ENCODE results near the gene SLC35B2. TPM values are rescaled to one million over a fixed set of nuclear protein-coding genes. Genes with fewer than 3 reads are reported as not detected.

The SLC35B2 gene
- total RNA-seq, 1 donor from 2014 or later, result 38.0 TPM

DNA sequence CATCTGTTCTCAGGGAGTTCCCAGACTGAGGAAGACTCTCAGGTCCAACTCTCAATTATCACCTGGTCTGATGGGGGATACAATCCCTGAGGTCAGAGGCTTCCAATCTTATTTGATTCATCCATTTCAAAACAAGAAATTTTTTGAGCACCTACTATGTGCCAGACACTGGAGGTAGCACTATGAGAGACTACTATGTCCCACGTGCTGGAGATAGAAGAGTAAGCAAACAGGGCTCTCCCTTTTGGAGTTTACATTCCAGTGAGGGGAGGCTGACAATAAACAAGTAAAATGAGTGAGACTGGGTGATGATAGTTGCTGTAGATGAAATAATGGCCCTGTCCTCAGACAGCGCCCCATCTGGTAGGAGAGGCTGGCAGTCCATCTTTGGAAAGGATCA lies 29.4 kb upstream of the SLC35B2 start:
- no peak for DNase-seq (ENCODE audit: low read depth in 2 of 2)

DNA sequence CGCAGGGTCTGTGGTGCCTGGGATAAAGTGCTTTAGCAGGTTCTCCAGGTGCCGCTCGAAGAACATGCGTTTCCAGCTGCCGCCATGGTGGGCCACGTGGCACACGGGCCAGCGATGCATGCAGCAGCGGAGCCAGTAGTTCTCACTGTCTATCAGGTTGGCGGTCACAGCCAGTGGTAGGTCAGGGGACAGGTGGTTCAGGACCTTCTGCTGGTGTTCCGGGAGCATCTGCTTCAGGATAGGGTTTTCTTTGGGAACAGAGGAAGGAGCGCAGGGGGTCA lies 28.9 kb upstream of the SLC35B2 start:
- DNase-seq (ENCODE audit: low read depth in 2 of 2), result no peak

DNA sequence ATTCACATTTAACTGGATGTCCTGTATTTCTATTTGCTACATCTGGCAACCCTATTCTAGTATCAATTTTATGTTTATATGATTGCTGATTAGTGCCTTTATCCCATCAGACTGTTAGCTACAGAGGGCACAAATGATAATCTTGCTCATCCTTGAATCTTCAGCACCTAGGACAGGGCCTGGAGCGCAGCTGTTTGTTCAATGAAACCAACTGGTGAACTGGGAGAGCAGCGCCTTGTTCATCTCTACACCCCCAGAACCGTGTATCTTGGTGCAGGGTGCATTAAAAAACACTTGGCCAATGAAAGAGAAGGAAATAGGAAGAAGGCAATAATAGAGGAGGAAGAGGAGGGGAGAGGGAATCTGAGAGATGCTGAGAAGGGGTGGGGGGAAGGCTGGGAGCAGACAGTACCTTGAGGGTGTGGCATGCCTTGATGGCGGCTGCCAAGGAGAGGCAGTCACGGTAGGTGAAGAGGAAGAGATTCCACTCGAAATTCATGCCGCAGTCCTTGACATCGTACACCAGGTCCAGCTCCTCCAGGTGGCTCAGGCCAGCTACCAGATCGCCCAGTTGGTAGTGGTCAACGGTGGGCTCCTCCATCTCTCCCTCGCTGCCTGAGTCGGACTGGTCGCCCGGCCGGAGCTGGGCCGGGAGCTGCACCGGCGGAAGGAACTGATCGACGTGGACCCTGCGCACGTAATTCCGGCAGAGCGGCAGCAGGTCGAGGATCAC lies 28.4 kb upstream of the SLC35B2 start:
- DNase-seq (ENCODE audit: low read depth in 2 of 2), result peak in 1 of 2 donors; percentile 32

DNA sequence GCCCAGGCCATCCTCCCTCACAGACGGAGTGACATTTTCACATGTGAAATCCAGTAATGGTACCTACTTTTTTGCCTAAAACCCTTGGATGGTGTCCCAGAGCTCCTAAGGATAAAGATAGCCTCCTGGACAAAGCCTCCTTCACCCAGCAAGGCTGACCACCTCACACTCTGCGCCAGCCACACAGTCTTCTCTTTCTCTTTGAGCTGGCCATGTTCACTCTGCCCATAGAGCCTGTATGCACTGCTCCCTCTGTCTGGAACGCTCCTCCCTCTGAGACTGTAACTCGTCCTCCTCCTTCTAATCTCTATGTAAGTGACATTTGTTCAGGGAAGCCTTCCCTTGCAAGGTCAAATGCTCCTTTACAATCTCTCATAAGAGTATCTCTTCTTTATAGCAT lies 27.5 kb upstream of the SLC35B2 start:
- no peak for DNase-seq (ENCODE audit: low read depth in 2 of 2)

DNA sequence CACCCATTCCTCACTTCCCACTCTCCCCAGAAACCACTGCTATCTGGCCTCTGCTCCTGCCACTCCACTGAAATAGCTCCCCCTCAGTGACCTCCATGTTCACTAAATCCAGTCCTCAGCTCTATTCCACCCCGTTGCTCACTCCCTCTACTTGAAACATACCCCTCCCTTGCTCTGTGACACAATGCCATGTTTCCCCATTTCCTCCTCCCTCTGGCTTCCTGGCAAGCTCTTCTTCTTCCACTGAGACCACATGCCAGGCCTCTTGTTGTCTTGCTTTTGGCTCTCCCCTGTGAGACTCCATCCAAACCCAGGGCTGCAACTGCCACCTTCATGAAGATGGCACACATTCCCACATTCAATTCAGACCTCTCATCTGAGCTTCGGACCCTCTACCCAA lies 26.8 kb upstream of the SLC35B2 start:
- no peak for DNase-seq (ENCODE audit: low read depth in 2 of 2)

DNA sequence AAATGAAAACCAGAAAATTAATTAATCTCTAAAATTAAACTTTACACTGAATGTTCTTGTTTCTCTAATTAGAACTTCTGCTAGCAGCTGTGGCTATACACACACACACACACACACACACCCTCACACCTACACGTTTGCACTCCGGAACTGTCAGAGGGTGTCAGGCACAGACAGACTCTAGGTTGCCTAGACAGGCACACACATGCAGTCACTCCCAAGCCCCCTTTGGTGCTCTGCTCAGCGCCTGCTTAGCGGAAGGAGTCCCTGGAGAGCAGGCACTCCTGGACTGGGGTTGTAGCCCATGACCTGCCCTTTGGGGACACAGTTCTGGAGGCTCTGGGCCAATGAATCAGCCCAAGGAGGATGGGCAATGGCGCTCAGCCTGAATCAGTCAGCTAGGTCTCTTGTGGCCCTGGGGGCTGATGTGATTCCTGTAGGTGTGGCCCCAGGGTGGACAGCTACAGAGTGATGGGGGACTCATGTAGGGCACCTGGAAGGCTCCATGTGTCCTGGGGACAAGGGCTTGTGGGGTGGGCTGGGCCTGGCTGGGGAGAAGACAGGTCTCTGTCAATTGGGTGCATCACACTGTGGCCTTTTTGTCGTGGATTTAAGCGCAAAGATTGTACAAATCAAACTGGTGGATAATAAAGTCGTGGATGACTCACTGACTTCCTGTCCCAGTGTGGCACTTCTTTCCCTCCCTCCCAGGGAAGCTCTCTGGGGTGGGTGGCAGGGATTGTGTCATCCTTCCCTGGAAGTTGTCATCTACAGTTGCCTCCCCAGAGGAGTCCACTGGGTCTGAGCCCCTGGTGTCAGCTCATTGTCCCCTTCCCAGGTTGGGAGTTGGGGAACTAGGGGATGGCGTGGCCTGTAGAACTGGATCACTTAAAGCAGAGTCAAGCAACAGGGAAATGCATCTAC lies 21.7 kb upstream of the SLC35B2 start:
- no peak for DNase-seq (ENCODE audit: low read depth in 2 of 2)

DNA sequence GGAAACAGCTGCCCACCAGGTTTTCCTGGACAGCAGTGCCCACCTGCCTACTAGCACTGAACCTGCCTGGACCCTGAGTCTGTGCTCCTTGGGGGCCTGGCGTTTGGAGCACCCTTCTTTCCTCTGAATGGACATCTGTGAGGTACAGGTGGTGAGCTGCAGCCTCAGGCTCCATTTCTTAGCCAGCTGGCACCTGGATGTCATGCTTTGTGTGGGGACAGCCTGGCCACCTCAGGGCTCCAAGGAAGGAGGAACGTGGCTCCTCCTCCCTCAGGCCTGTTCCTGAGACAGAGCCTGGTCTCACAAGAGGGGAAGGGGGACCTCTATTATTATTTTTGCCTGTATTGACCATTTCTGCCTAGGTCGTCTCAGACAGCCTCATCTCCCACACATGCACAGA lies 21.0 kb upstream of the SLC35B2 start:
- DNase-seq (ENCODE audit: low read depth in 2 of 2), result no peak

DNA sequence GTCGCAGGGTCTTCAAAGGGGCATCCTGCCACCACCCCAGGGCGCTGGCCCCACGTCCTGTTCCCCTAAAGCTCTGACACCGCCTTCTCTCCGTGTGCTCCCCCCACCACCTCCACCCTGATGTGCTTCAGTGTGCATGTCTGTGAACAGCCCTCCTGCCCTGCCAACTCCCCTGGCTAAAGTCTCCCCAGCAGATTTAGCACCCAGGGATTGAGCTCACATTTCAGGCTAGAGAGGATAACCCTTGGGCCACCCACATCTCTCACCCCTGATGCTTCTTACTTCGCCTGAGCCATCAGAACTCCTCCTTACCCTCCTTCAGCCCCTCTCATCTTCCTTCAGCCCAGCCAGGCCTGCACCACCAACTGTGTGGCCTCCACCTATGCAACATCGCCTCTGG lies 20.4 kb upstream of the SLC35B2 start:
- DNase-seq (ENCODE audit: low read depth in 2 of 2), result no peak

DNA sequence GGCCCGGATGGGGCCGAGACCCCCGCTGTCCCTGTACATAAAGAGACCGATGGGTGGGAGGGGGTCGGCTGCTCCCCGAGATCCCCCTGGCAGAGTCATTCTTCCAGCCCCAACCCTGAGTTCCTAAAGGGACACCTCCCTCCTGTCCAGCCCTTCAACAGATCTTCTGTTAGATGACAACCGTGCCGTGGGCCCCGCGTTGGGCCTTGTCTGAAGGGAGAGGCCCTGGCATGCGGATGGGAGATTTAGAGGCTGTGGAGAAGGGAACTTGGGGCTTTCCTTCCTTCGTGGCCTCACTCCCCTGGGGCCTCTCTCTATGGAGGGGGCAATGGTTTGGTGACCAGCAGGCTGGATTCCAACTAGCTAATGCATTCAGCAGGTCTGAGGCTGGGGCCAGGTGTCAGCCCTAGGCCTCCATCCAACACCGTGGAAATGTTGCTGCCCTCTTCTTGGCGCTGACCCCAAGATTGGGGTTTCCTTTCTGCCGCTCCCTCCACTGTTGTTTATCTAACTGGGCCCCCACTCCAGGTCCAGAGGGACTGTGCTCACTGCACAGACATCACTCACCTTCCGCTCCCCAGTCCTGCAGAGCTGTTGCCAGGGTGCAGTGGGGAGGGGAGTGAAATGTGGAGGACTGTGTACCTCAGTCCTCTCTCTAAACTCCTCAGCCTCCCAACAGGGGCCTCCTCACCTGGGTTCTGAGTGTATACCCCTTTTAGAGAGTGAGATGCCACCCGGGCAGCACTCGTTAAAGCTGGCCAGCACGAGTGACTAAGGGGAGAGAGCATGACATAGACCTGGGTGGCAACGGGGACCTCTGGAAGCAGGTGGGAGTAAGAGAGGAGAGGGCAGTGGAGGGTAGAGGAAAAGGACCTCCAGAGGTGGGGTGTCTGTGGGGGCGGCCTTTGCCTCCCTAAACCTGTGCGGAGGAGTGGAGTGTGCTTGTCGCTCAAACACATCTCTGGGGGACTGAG lies 19.6 kb upstream of the SLC35B2 start:
- no peak for DNase-seq (ENCODE audit: low read depth in 2 of 2)

DNA sequence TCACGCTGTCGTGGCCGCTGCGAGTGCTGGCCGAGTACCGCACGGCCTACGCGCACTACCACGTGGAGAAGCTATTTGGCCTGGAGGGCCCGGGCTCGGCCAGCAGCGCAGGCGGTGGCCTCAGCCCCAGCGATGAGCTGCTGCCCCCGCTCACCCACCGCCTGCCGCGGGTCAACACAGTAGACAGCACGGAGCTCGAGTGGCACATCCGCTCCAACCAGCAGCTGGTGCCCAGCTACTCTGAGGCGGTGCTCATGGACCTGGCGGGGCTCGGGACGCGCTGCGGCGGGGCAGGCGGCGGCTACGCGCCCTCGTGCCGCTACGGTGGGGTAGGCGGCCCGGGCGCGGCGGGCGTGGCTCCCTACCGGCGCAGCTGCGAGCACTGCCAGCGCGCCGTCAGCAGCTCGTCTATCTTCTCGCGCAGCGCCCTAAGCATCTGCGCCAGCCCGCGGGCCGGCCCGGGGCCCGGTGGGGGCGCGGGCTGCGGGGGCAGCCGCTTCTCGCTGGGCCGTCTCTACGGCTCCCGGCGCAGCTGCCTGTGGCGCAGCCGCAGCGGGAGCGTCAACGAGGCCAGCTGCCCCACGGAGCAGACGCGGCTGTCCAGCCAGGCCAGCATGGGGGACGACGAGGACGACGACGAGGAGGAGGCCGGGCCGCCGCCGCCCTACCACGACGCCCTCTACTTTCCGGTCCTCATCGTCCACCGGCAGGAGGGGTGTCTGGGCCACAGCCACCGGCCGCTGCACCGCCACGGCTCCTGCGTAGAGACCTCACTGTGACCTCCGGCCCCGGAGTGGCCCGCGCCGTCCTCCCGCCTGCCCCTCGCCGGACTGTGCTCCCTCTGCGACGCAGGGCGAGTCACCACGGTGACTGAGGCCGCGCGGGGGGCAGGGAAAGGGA lies 18.7 kb upstream of the SLC35B2 start:
- DNase-seq (ENCODE audit: low read depth in 2 of 2), result no peak

DNA sequence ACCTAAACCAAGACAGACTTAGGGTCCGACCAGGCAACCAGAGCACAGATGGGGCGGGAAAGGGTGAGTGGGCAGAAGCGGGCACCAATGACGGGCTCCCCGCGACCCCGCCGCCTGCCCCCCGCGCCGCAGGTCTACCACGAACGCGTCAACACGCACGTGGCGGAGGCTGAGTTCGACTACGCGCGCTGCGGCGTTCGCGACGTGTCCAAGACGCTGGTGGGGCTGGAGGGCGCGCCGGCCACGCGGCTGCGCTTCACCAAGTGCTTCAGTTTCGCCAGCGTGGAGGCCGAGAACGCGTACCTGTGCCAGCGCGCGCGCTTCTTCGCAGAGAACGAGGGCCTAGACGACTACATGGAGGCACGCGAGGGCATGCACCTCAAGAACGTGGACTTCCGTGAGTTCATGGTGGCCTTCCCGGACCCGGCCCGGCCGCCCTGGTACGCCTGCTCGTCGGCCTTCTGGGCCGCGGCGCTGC lies 18.0 kb upstream of the SLC35B2 start:
- DNase-seq (ENCODE audit: low read depth in 2 of 2), result no peak

DNA sequence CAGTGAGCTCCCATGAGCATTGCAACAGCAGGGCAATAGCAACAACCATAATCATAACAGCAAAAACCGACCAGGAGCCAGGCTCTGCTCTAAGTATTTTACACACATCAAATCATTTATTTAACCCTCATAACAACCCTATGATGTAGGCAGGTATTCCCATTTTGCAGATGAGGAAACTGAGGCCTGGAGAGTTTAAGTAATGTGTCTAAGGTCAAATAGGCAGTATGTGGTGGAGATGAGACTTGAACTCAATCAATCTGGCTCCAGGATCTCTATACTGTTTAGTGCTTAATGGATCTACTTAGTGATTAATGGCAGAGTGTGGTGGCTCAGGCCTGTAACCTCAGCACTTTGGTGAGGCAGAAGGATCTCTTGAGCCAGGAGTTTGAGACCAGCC lies 16.3 kb upstream of the SLC35B2 start:
- no peak for DNase-seq (ENCODE audit: low read depth in 2 of 2)

DNA sequence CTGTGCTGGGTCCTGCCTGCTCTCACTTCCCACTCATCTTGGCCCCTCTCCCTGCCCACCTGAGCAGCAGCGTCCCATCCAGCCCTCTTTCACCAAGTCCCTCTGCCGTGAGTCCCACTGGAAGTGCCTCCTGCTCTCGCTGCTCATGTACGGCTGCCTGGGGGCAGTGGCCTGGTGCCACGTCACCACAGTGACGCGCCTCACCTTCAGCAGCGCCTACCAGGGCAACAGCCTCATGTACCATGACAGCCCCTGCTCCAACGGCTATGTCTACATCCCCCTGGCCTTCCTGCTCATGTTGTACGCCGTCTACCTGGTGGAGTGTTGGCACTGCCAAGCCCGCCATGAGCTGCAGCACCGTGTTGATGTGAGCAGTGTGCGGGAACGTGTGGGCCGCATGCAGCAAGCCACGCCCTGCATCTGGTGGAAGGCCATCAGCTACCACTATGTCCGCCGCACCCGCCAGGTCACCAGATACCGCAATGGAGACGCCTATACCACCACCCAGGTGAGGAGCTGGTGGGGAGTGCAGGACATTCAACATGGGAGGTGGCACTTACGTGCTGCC lies 15.8 kb upstream of the SLC35B2 start:
- no peak for DNase-seq (ENCODE audit: low read depth in 2 of 2)

DNA sequence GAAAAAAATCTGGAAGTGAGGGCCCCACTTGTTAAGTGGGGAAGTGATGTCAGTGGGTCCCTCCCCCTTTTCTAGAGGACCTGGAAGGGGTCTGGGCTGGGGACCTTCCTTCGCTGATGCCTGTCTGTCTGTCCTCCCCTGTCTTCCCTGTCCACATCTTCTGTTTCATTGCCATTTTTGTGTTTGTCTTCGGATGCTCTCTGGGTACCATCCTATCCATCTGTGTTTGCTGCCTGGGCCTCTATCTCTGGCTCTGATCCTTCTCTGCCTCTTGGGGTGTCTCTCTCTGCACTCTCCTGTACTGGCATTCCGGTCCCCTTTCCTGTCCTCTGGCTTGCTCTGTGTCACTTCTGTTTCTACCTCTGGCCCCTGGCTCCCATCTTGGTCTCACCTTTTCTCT lies 15.2 kb upstream of the SLC35B2 start:
- DNase-seq (ENCODE audit: low read depth in 2 of 2), result no peak

DNA sequence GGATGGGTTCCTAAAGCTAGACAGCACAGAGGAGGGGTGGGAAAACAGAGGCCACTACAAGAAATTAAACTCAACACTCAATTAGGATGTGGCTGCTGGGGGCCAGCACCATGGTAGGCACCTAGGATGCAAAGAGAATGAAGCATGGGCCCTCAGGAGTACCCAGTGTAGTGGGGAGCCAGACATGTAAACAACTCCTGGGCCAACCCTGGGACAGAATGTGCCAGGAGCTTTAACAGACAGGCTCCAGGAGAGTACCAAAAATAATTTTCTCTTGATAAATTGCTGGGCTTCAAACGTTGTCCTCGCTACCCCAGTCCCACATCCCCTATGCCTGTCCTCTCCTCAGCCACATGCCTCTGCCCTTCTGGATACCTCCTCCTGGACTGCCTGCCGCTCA lies 14.6 kb upstream of the SLC35B2 start:
- DNase-seq (ENCODE audit: low read depth in 2 of 2), result no peak

DNA sequence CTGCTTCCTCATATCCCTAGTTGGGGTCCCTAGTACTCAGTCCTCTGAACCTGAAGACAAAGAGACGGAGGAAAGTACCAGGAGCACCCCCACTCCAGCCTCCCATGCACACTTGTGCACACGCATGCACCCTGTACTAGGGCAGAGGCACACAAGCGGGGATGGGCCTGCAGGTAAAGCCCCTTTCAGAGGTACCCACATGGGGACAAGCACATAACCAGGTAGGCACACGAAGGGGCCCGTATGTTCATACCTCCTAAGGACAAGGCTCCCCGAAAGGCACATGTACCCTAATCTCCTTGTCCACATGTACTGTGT lies 14.0 kb upstream of the SLC35B2 start:
- DNase-seq (ENCODE audit: low read depth in 2 of 2), result no peak

DNA sequence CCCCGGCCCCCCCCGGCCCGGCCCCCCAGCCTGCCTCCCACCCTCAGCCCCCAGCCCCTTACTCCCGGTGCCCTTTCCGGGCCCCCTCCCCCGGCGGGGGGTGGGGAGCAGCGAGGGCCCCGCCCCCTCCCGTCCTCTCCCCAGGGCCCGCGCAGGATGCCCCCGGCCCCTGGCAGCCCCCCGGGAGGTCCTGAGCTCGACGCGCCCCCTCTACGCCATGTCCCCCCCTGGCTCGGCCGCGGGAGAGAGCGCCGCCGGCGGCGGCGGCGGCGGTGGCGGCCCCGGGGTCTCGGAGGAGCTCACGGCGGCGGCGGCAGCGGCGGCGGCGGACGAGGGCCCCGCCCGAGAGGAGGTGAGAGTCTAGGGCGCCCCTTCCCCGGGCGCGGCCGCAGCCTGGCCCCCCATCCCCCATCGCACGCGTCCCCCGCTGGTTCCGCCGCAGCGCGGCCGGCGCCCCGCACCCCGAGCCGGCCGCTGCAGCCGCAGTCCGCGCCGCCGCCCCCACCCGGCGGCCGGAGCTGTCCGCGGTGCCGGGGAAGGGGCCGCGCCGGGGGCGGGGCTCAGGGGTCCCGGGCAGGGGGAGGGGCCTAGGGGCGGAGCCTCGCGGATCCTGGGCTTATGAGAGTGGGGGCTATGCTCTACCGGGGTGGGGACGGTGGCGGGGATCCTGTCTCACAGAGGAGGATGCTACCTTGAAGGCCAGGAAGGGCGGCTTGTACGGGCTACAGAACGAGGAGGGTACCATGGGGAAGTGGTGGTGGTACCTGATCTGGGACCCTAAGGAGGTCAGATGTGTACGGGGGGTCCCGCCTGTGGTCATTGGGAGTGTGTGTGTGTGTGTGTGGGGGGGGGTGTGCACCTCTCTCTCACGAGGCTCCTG lies 13.4 kb upstream of the SLC35B2 start:
- no peak for DNase-seq (ENCODE audit: low read depth in 2 of 2)

DNA sequence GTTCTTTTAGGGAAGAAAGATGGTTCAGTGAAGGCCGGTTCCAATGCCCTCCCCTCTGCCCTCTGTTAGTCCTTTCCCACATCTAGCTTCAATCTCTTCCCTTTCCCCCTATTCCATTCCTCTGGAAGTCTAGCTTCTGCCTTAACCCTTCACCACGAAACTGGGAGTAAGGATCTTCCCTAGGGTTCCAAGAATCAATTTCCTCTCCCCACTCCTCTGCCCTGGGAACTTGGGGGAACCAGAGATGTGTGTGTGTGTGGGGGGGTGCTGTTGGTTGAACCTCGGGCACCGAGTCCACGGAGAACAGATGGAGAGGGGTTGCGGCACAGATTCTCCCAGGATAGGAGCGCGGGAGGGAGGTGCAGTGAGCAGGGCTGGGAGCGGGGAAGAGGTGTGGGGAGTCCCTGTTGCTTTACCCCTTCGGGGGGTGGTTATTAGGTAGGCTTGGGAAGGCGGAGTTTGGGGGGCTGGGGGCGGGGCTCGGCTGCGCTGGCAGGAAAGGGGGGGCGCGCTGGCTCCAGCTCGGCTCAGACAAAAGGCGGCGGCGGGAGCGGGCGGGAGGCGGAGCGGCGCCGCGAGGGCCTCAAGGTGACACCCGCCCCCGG lies 12.7 kb upstream of the SLC35B2 start, which contains the start of gene TMEM151B:
Gene TMEM151B, plus strand, starts transcription at position 530 of the 605 bp plus-strand sequence. CDS start 293 bp downstream, outside the sequence.
- DNase-seq (ENCODE audit: low read depth in 2 of 2), result no peak

Data from dermis microvascular lymphatic vessel endothelial cell (primary cell).